Measurements from ENCODE around the gene RCAN2. TPM values are rescaled to one million over a fixed set of nuclear protein-coding genes. Genes with fewer than 3 reads are reported as not detected.

Gene RCAN2
- total RNA-seq, 2 experiments from 2014 or later = 4.3 to 5.4 TPM

DNA sequence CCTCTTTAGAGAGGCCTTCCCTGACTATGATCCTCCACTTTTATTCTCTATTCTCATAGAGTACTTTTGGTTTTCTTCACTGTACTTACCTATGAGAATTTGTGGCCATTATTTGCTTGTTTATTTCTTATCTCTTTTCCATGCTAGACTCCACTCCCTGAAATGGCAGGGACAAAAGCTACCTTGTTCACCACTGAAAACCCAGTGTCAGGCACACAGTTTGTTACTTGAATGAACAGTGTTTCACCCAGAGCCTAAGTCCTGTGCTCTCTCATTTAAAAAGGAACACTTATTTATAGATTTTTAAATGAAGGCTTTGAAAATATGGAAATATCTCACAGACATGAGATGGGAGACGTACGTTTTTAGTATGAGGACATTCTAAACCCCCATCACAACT, 272.8 kb downstream of the RCAN2 start:
- Mint-ChIP-seq H3K27ac (no peak overlapping the region), H3K27me3 (no peaks in the 10 kb centered on the region), H3K4me1 (ENCODE audit: low read depth) (peaks cover 24% of the 10 kb centered on the region), H3K4me3 (no peak overlapping the region), H3K9me3 (no peaks in the 10 kb centered on the region), H3K36me3 (peaks cover 1% of the 10 kb centered on the region)
- no peak for DNase-seq
- POLR2A ChIA-PET = interaction anchor here (1.6 kb wide), 1 partner anchor 9 kb away, joined by 3 read pairs; no protein-coding TSS in a partner anchor
- intact Hi-C loops (cut with micrococcal nuclease) = loop anchor here (5.0 kb wide), 1 partner anchor 41 kb away; no protein-coding TSS in a partner anchor
- CTCF ChIA-PET = interaction anchor here (2.4 to 6.1 kb wide), 2 partner anchors 190 to 192 kb away, joined by 14 to 84 read pairs; no protein-coding TSS in a partner anchor

DNA sequence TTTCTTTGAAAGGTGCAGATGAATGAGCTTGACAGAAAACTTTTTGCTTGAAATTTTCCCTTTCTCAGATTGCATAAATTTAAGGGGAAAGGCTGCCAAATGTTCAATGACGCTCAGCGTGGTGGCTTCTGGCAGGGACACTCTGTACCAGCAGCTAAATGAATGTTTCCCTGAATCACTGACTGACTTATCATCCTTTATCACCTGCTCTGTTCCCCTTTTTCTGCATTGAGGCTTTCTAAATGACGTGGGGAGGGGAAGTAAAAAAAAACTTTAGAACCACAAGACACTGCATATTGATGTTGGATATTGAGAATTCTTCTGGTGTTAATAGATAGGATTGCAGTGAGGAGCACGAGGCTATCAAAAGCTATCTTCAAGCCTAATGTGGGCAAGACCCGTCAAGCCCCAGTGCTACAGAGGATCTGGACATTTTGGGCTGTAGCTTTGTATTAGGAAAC, 273.5 kb downstream of the RCAN2 start:
- ChIA-PET POLR2A (interaction anchor here (0.6 kb wide), 1 partner anchor 87 kb away, joined by 3 read pairs; no protein-coding TSS in a partner anchor), CTCF (interaction anchor here (0.7 to 2.4 kb wide), 6 partner anchors 16 to 195 kb away, joined by 3 to 14 read pairs (median 4); no protein-coding TSS in a partner anchor)
- peaks cover 24% of the 10 kb centered on the region for H3K4me1 Mint-ChIP-seq (ENCODE audit: low read depth)
- H3K9me3 Mint-ChIP-seq = no peaks in the 10 kb centered on the region
- no peak overlapping the region for H3K4me3 Mint-ChIP-seq
- H3K27me3 Mint-ChIP-seq = no peaks in the 10 kb centered on the region
- H3K36me3 Mint-ChIP-seq = peaks cover 2% of the 10 kb centered on the region
- peak; percentile 51 for DNase-seq
- no peak overlapping the region for H3K27ac Mint-ChIP-seq
- intact Hi-C loops (cut with micrococcal nuclease) = loop anchor here (5.0 kb wide), 1 partner anchor 40 kb away; no protein-coding TSS in a partner anchor

DNA sequence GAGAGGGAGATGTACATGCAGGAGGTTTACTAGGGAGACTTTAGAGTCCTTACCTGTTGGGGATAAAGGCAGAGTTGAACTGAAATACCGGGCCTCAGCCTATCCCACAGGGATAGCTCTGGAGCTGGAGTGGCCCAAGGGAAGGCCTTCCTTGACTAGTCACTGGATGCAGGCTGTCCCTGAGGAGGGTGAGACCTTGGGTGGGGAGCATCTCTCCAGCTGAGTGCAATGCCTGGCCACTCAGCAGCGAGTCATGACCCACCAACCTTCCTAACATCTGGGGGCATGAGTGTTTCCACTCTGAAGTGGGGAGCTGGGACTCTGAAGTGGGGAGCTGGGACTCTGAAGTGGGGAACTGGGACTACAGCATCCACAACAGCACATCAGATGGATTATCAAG, 274.4 kb downstream of the RCAN2 start:
- ChIA-PET POLR2A (no interaction called here), CTCF (interaction anchor here (1.0 to 2.4 kb wide), 6 partner anchors 15 to 195 kb away, joined by 3 to 14 read pairs (median 4); no protein-coding TSS in a partner anchor)
- no peak overlapping the region for H3K4me3 Mint-ChIP-seq
- H3K27me3 Mint-ChIP-seq = no peaks in the 10 kb centered on the region
- DNase-seq = no peak
- H3K9me3 Mint-ChIP-seq = no peaks in the 10 kb centered on the region
- H3K27ac Mint-ChIP-seq = no peak overlapping the region
- intact Hi-C loops (cut with micrococcal nuclease) = loop anchor here (5.0 kb wide), 1 partner anchor 40 kb away; no protein-coding TSS in a partner anchor
- H3K36me3 Mint-ChIP-seq = peaks cover 2% of the 10 kb centered on the region
- H3K4me1 Mint-ChIP-seq (ENCODE audit: low read depth) = peaks cover 24% of the 10 kb centered on the region

GRCh38 chr6:46215777-46216176, 275.5 kb downstream of the RCAN2 start:
- POLR2A ChIA-PET = interaction anchor here (0.6 kb wide), 1 partner anchor 44 kb away, joined by 5 read pairs; no protein-coding TSS in a partner anchor

GRCh38 chr6:46215213-46215612, 276.0 kb downstream of the RCAN2 start:
- CTCF ChIA-PET = interaction anchor here (0.7 to 1.2 kb wide), 2 partner anchors 55 to 86 kb away, joined by 3 read pairs; partner anchors contain the start of gene ENPP4
- Mint-ChIP-seq H3K4me1 (ENCODE audit: low read depth) (peaks cover 10% of the 10 kb centered on the region), H3K36me3 (peaks cover 2% of the 10 kb centered on the region), H3K4me3 (no peak overlapping the region), H3K9me3 (no peaks in the 10 kb centered on the region), H3K27ac (no peak overlapping the region), H3K27me3 (no peaks in the 10 kb centered on the region)
- intact Hi-C loops (cut with micrococcal nuclease) = loop anchor here (5.0 kb wide), 1 partner anchor 38 kb away; no protein-coding TSS in a partner anchor
- no peak for DNase-seq
- POLR2A ChIA-PET = interaction anchor here (0.6 kb wide), 1 partner anchor 43 kb away, joined by 5 read pairs; no protein-coding TSS in a partner anchor

More at GRCh38 chr6:46215777-46216176, 275.5 kb downstream of the RCAN2 start:
- peaks cover 2% of the 10 kb centered on the region for H3K36me3 Mint-ChIP-seq
- DNase-seq = no peak
- CTCF ChIA-PET = interaction anchor here (1.0 kb wide), 1 partner anchor 193 kb away, joined by 3 read pairs; no protein-coding TSS in a partner anchor
- intact Hi-C loops (cut with micrococcal nuclease) = loop anchor here (5.0 kb wide), 1 partner anchor 38 kb away; no protein-coding TSS in a partner anchor
- H3K27ac Mint-ChIP-seq = no peak overlapping the region
- H3K4me1 Mint-ChIP-seq (ENCODE audit: low read depth) = peaks cover 16% of the 10 kb centered on the region
- H3K4me3 Mint-ChIP-seq = no peak overlapping the region
- no peaks in the 10 kb centered on the region for H3K27me3 Mint-ChIP-seq
- no peaks in the 10 kb centered on the region for H3K9me3 Mint-ChIP-seq

DNA sequence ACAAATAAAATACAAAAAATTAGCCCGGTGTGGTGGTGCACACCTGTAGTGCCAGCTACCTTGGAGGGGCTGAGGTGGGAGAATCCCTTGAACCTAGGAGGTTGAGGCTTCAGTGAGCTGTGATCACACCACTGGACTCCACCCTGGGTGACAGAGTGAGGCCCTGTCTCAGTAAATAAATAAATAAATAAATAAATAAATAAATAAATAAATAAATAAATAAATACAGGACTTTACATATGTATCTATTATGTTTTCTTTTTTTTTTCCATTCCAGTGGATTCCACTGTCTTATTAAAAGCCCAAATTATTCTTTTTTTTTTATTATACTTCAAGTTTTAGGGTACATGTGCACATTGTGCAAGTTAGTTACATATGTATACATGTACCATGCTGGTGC, 279.3 kb downstream of the RCAN2 start:
- Mint-ChIP-seq H3K4me1 (ENCODE audit: low read depth) (peaks cover 6% of the 10 kb centered on the region), H3K4me3 (no peak overlapping the region), H3K36me3 (peaks cover 2% of the 10 kb centered on the region), H3K27ac (no peak overlapping the region), H3K9me3 (no peaks in the 10 kb centered on the region), H3K27me3 (peaks cover 5% of the 10 kb centered on the region)
- CTCF ChIA-PET = no interaction called here
- POLR2A ChIA-PET = no interaction called here
- DNase-seq = no peak
- intact Hi-C loops (cut with micrococcal nuclease) = no loop called here

DNA sequence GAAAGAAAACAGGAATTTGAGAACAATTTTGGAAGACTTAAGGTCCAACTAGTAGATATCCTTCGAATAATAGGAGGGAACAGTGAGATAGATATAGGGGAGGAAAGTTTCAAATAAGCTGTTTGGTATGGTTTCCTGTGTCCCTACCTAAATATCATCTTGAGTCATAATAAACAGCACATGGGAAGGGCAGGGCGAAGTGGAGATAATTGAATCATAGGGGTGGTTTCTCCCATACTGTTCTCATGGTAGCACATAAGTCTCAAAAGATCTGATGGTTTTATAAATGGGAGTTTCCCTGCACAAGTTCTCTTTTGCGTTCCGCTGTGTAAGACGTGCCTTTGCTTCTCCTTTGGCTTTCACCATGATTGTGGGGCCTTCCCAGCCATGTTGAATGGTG, 281.0 kb downstream of the RCAN2 start:
- no peak overlapping the region for H3K27ac Mint-ChIP-seq
- no peaks in the 10 kb centered on the region for H3K9me3 Mint-ChIP-seq
- no peak overlapping the region for H3K4me3 Mint-ChIP-seq
- POLR2A ChIA-PET = interaction anchor here (0.7 kb wide), 1 partner anchor 1596 kb away, joined by 3 read pairs; no protein-coding TSS in a partner anchor
- peaks cover 5% of the 10 kb centered on the region for H3K27me3 Mint-ChIP-seq
- peaks cover 6% of the 10 kb centered on the region for H3K4me1 Mint-ChIP-seq (ENCODE audit: low read depth)
- H3K36me3 Mint-ChIP-seq = peaks cover 2% of the 10 kb centered on the region
- intact Hi-C loops (cut with micrococcal nuclease) = no loop called here
- CTCF ChIA-PET = no interaction called here
- DNase-seq = no peak

GRCh38 chr6:46208303-46208702, 282.9 kb downstream of the RCAN2 start:
- ChIA-PET POLR2A (no interaction called here), CTCF (interaction anchor here (0.7 to 1.5 kb wide), 3 partner anchors 12 to 118 kb away, joined by 3 to 5 read pairs (median 4); no protein-coding TSS in a partner anchor)
- Mint-ChIP-seq H3K4me1 (ENCODE audit: low read depth) (peaks cover 6% of the 10 kb centered on the region), H3K4me3 (no peak overlapping the region), H3K9me3 (no peaks in the 10 kb centered on the region), H3K36me3 (no peaks in the 10 kb centered on the region), H3K27me3 (peaks cover 5% of the 10 kb centered on the region), H3K27ac (no peak overlapping the region)
- no peak for DNase-seq
- intact Hi-C loops (cut with micrococcal nuclease) = no loop called here

- Mint-ChIP-seq H3K9me3 (no peaks in the 10 kb centered on the region), H3K27me3 (peaks cover 5% of the 10 kb centered on the region), H3K36me3 (no peaks in the 10 kb centered on the region), H3K4me3 (no peak overlapping the region), H3K27ac (no peak overlapping the region), H3K4me1 (ENCODE audit: low read depth) (peaks cover 6% of the 10 kb centered on the region)
- intact Hi-C loops (cut with micrococcal nuclease) = no loop called here
- CTCF ChIA-PET = interaction anchor here (0.6 to 1.5 kb wide), 2 partner anchors 13 to 743 kb away, joined by 4 read pairs; no protein-coding TSS in a partner anchor
- DNase-seq = no peak
- POLR2A ChIA-PET = interaction anchor here (0.7 kb wide), 1 partner anchor 1911 kb away, joined by 3 read pairs; no protein-coding TSS in a partner anchor
Observed at GRCh38 chr6:46207174-46207573, 284.1 kb downstream of the RCAN2 start.

- H3K27me3 Mint-ChIP-seq = peaks cover 5% of the 10 kb centered on the region
- H3K4me1 Mint-ChIP-seq (ENCODE audit: low read depth) = peaks cover 6% of the 10 kb centered on the region
- H3K36me3 Mint-ChIP-seq = no peaks in the 10 kb centered on the region
- CTCF ChIA-PET = no interaction called here
- no peaks in the 10 kb centered on the region for H3K9me3 Mint-ChIP-seq
- intact Hi-C loops (cut with micrococcal nuclease) = no loop called here
- no peak overlapping the region for H3K4me3 Mint-ChIP-seq
- POLR2A ChIA-PET = no interaction called here
- H3K27ac Mint-ChIP-seq = no peak overlapping the region
- no peak for DNase-seq
Observed at GRCh38 chr6:46204880-46205650, 286.2 kb downstream of the RCAN2 start.

GRCh38 chr6:46203391-46204177, 287.7 kb downstream of the RCAN2 start:
- CTCF ChIA-PET = no interaction called here
- intact Hi-C loops (cut with micrococcal nuclease) = no loop called here
- DNase-seq = no peak
- POLR2A ChIA-PET = no interaction called here
- Mint-ChIP-seq H3K4me3 (no peak overlapping the region), H3K9me3 (no peaks in the 10 kb centered on the region), H3K27me3 (peaks cover 8% of the 10 kb centered on the region), H3K36me3 (no peaks in the 10 kb centered on the region), H3K27ac (no peak overlapping the region), H3K4me1 (ENCODE audit: low read depth) (peaks cover 4% of the 10 kb centered on the region)

All from activated CD4-positive, alpha-beta memory T cell treated with anti-CD3 and anti-CD28 coated beads for 36 hours (primary cell).